ENCODE data around the gene PHOX2A.
"Not testable (repeated sequence)": the region's sequence is repeated elsewhere in the genome, so short reads cannot be mapped to it uniquely, and the experiment has no call there.

PHOX2A gene

GRCh38 chr11:72244060-72244360, at the start of gene PHOX2A:
TSS of gene PHOX2A (minus strand) at chr11:72244176. CDS start at chr11:72244004, 172 bp downstream.
- no peak for DNase-seq

- DNase-seq, result no peak
Observed at GRCh38 chr11:72293391-72293790, 49.4 kb upstream of the PHOX2A start.

- no peak for DNase-seq
Observed at GRCh38 chr11:72292106-72292785, 48.3 kb upstream of the PHOX2A start.

GRCh38 chr11:72290741-72291140, 46.8 kb upstream of the PHOX2A start:
- DNase-seq, result peak; percentile 21

- no peak for DNase-seq
Observed at GRCh38 chr11:72287293-72287692, 43.3 kb upstream of the PHOX2A start.

GRCh38 chr11:72283947-72284346, 40.0 kb upstream of the PHOX2A start:
- DNase-seq, result no peak

- DNase-seq, result no peak
Observed at GRCh38 chr11:72280726-72281315, 36.8 kb upstream of the PHOX2A start.

GRCh38 chr11:72280037-72280436, 36.1 kb upstream of the PHOX2A start:
- no peak for DNase-seq

- DNase-seq, result peak; percentile 79
Observed at GRCh38 chr11:72278905-72279304, 34.9 kb upstream of the PHOX2A start.

GRCh38 chr11:72274435-72274834, 30.5 kb upstream of the PHOX2A start:
- DNase-seq, result no peak

- DNase-seq, result no peak
Observed at GRCh38 chr11:72271980-72272379, 28.0 kb upstream of the PHOX2A start.

- DNase-seq, result no peak
Observed at GRCh38 chr11:72267956-72268617, 24.1 kb upstream of the PHOX2A start.

GRCh38 chr11:72266960-72267359, 23.0 kb upstream of the PHOX2A start:
- DNase-seq, result not testable (repeated sequence)

- no peak for DNase-seq
Observed at GRCh38 chr11:72265951-72266350, 22.0 kb upstream of the PHOX2A start.

- peak; percentile 26 for DNase-seq
Observed at GRCh38 chr11:72263361-72263760, 19.4 kb upstream of the PHOX2A start.

GRCh38 chr11:72260574-72260973, 16.6 kb upstream of the PHOX2A start:
- DNase-seq, result no peak

GRCh38 chr11:72259490-72259889, 15.5 kb upstream of the PHOX2A start:
- no peak for DNase-seq

- peak; percentile 23 for DNase-seq
Observed at GRCh38 chr11:72257570-72257969, 13.6 kb upstream of the PHOX2A start.

- DNase-seq, result no peak
Observed at GRCh38 chr11:72254299-72254993, 10.5 kb upstream of the PHOX2A start.

GRCh38 chr11:72253392-72253791, 9.4 kb upstream of the PHOX2A start:
- no peak for DNase-seq

GRCh38 chr11:72251614-72252013, 7.6 kb upstream of the PHOX2A start:
- no peak for DNase-seq

- no peak for DNase-seq
Observed at GRCh38 chr11:72250661-72251464, 6.9 kb upstream of the PHOX2A start.

GRCh38 chr11:72249961-72250360, 6.0 kb upstream of the PHOX2A start:
- DNase-seq, result no peak

Measured in fibroblast of skin of right biceps (primary cell).